Measurements from ENCODE around the gene SYT7. TPM values are rescaled to one million over a fixed set of nuclear protein-coding genes. Genes with fewer than 3 reads are reported as not detected.

SYT7 gene
- total and polyA plus RNA-seq, 12 donors: 11.5 to 26.1 (median 18.7) TPM

DNA sequence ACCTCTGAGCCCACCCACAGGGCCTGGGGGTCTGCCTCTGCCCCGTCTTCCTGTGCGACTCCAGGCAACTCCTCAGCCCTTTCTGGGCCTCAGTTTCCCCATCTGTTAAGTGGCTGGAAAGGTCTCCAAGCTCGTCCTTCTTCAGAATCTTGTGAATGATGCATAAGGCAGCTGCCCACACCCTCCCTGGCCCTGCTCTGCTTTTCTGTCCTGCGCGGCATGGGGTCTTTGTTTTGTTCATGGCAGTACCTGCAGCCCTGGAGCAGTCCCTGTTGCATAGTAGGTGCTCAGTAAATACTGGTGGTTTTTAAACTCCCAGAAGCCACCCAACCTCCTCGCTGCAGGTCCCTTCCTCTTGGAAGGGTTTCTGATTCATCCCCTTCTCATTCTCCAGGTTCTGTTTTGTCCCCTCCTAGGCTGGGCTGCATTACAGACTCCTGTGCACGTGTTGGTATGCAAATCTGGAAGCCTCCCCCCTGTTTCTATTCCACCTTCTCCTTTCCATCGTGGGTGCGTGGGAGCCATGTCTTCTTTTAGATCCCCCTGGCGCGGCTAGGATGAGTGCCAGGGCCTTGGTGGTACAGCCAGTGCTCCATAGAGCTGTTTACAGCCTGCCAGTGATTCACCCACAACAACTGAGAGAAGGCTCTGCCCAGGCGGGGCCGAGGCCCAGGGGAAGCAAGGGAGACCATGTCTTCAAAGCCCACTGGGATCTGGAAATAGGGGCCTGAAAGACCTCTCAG lies 19.3 kb upstream of the SYT7 start:
- 84 to 85% methylated on average over 13 of the region's 13 CpGs for WGBS, 2 donors
- Histone ChIP-seq H3K4me1 (peaks cover 11 to 58% (median 29%) of the 10 kb centered on the region in 9 donors), H3K27me3 (peaks cover 0 to 4% (median 0%) of the 10 kb centered on the region in 7 donors), H3K36me3 (no peaks in the 10 kb centered on the region), H3K27ac (peak overlapping the region in 9 of 10 donors; percentile 43 to 73 (median 66)), H3K4me3 (peak overlapping the region in 2 of 10 donors; percentile 13 to 23), H3K9me3 (no peaks in the 10 kb centered on the region)
- ATAC-seq (no peak), DNase-seq (no peak)
- intact Hi-C loops (cut with DNase I): loop anchor here in 1 of 10 donors (2.0 kb wide), 1 partner anchor 17 kb away; no protein-coding TSS in a partner anchor
- TF ChIP-seq, protein P1, sequence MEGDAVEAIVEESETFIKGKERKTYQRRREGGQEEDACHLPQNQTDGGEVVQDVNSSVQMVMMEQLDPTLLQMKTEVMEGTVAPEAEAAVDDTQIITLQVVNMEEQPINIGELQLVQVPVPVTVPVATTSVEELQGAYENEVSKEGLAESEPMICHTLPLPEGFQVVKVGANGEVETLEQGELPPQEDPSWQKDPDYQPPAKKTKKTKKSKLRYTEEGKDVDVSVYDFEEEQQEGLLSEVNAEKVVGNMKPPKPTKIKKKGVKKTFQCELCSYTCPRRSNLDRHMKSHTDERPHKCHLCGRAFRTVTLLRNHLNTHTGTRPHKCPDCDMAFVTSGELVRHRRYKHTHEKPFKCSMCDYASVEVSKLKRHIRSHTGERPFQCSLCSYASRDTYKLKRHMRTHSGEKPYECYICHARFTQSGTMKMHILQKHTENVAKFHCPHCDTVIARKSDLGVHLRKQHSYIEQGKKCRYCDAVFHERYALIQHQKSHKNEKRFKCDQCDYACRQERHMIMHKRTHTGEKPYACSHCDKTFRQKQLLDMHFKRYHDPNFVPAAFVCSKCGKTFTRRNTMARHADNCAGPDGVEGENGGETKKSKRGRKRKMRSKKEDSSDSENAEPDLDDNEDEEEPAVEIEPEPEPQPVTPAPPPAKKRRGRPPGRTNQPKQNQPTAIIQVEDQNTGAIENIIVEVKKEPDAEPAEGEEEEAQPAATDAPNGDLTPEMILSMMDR (IDR thresholded peaks at IDR 0.05): no peak

DNA sequence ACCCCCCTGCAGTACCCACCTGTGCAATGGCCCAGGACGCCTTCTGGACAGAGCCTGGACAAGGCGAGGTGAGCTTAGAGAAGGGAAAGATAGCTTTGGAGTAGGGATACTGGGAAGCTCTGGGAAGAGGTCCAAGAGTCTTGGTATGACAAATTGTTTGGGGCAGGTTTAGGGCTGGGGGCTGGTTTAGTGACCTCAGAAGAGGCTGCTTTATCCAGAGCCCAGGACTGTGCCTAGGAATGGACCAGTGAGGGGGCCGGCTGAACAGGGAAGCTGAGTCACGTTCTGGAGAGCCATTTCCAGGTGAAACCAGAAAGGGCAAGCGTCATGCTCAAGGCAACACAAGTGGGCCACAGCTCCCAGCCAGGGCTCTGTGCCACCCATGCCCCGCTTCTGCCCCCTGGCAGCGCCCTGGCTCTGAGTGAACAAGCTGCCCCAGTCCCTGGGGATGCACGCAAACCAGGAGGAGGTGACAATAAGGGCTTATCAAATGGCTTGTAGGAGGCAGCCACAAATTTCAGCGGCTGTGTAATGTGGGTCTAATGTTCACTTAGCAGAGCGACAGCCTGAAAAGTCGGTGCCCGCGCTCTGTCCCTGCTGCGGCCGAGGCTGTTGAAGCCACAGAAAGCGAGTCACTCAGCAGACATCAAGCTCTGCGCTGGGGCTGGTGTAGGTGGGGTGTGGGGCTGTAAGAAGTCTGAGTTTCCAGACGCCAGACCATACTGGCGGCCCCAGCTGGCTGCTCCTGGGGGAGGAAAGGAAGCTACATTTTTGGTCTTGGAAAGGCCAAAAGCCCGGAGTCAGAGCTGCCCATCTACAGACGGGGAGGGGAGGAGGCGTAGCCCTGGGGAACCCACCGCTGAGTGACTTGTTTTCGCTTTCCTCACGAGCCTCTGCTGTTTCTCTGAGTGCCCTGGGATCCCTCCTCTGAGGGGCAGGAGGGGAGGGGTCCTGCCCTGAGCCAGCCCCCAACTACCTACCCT lies 18.3 kb upstream of the SYT7 start:
- intact Hi-C loops (cut with DNase I): loop anchor here in 1 of 10 donors (2.0 kb wide), 1 partner anchor 16 kb away; no protein-coding TSS in a partner anchor
- Histone ChIP-seq H3K36me3 (no peaks in the 10 kb centered on the region), H3K9me3 (no peaks in the 10 kb centered on the region), H3K27ac (peak overlapping the region in 9 of 10 donors; percentile 43 to 73 (median 66)), H3K4me1 (peaks cover 16 to 68% (median 37%) of the 10 kb centered on the region in 9 donors), H3K4me3 (peak overlapping the region in 4 of 10 donors; percentile 9 to 23 (median 14)), H3K27me3 (peaks cover 0 to 4% (median 0%) of the 10 kb centered on the region in 7 donors)
- 43% methylated on average over 25 of the region's 25 CpGs for WGBS, 2 donors
- TF ChIP-seq, protein P1 (IDR thresholded peaks at IDR 0.05): peak in 1 of 9 donors; percentile 11
- DNase-seq: peak; percentile 38 to 51
- peak; percentile 13 to 49 (median 34) for ATAC-seq

DNA sequence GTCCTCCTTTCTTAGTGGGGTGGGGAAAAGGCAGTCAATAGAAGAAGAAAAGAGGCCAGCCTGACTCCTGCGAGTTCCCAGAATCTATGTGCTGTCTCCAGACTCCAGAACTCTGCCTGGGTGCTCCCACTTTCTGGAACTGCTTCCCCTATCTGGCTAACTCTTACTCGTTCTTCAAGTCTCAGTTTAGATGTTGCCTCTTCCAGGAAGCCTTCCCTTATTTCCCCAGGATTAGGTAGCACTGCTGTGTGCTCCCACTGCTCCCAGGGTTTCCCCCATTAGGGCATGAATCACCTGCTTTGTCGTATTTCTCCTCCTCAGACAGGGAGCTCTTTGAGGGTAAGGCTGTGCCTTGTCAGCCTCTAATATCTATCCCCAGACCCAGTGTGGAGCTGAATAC lies 17.5 kb upstream of the SYT7 start:
- Histone ChIP-seq H3K9me3 (no peaks in the 10 kb centered on the region), H3K27ac (peak overlapping the region in 3 of 10 donors; percentile 67 to 68 (median 68)), H3K36me3 (no peaks in the 10 kb centered on the region), H3K4me1 (peaks cover 16 to 68% (median 37%) of the 10 kb centered on the region in 9 donors), H3K27me3 (peaks cover 0 to 4% (median 0%) of the 10 kb centered on the region in 7 donors), H3K4me3 (no peak overlapping the region)
- no peak for DNase-seq
- 70 to 74% methylated on average over 3 of the region's 3 CpGs for WGBS, 2 donors
- intact Hi-C loops (cut with DNase I): loop anchor here in 1 of 10 donors (2.0 kb wide), 1 partner anchor 16 kb away; no protein-coding TSS in a partner anchor
- ATAC-seq: no peak
- TF ChIP-seq, protein P1 (IDR thresholded peaks at IDR 0.05): no peak

DNA sequence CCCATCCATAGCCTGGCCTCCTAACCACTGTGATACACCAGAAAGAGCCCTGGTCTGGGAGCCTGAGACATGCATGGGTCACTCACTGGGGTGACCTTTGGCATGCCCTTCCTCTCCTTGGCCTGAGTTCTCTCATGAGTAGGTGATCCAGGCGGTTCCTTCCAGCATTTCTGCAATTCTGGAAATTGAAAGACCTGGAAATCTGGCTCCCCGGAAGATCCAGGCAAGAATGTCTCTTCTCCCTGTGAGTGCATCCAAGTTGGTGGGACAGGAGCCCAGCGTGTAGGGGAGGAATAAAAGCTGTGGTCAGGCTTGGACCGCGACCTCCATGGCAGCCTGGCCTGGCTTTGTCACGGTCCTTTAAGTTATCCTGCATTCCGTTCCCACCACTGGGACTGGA lies 16.1 kb upstream of the SYT7 start:
- no peak for ATAC-seq

More for the DNA sequence above, 16.1 kb upstream of the SYT7 start:
- intact Hi-C loops (cut with DNase I): no loop called here
- DNase-seq: no peak
- Histone ChIP-seq H3K27me3 (peaks cover 0 to 4% (median 0%) of the 10 kb centered on the region in 7 donors), H3K4me1 (peaks cover 16 to 64% (median 37%) of the 10 kb centered on the region in 9 donors), H3K36me3 (no peaks in the 10 kb centered on the region), H3K9me3 (no peaks in the 10 kb centered on the region), H3K4me3 (no peak overlapping the region), H3K27ac (peak overlapping the region in 2 of 10 donors; percentile 67 to 87)
- WGBS, 2 donors: 84 to 90% methylated on average over 7 of the region's 7 CpGs
- TF ChIP-seq, protein P1 (IDR thresholded peaks at IDR 0.05): no peak
